GM21360 (cell line): ENCODE measurements around the gene ZNF335.
A peak's percentile ranks its signal among the peaks of the same experiment; 100 is the strongest.
"Not testable (repeated sequence)": the region's sequence is repeated elsewhere in the genome, so short reads cannot be mapped to it uniquely, and the experiment has no call there.

ENCODE experiments used
- ATAC-seq: cut with Tn5 transposase; IDR thresholded peaks from one replicate; pipeline ENCODE4 v1.9.1; 2021; ENCODE audit warnings: mild to moderate bottlenecking, moderate library complexity; ENCODE audit not compliant: unreplicated experiment

ZNF335 gene

DNA sequence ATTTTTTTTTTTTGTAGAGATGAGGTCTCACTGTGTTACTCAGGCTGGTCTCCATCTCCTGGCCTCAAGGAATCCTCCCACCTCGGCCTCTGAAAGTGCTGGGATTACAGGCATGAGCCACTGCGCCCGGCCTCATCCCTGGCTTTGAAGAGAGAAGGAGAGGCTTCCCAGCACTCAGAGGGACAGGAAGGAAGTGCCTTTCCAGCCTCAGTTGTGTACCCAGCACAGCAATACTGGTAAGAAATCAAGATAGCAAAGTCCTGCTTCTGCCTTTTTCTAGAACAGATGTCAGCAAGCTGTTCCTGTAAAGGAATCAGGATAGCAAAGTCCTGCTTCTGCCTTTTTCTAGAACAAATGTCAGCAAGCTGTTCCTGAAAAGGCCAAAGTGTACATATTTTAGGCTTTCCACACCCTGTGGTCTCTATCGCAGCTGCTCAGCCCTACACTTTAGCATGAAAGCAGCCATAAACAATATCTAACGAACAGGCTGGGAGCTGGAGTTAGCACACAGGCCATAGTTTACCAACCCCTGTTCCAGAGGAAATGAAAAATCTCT lies 53.7 kb downstream of the ZNF335 start:
- ATAC-seq, result no peak

DNA sequence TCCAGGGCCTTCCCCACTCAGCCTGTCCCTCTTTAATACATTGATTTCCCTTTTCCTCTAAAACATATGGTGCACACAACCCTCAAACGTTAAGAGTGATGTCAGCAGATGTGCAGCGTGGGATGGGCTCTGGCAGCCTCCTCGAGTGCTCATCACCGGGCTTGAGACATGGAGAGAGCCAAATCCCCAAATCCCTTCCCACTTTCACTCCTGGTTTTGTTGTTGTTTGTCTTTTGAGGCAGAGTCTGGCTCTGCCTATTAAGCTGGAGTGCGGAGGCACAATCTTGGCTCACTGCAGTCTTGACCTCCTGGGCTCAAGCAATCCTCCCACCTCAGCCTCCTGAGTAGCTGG lies 54.2 kb downstream of the ZNF335 start:
- ATAC-seq, result no peak

DNA sequence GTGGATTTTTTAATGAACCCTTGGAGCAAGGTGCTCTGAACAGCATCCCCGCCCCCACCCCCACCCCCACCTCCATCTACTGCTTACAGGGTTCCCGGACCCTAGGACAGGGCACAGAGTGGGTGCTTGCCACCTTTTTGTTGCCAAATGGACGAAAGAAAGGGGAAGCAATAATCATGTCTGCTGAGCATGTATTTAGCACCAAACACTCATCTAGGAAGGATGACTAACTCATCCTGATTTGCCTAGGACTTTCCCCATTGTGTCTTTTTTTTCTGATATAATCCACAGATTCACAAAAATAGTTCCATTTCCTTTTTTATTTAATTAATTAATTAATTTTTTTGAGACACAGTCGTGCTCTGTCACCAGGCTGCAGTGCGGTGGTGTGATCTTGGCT lies 58.9 kb downstream of the ZNF335 start:
- ATAC-seq, result no peak

DNA sequence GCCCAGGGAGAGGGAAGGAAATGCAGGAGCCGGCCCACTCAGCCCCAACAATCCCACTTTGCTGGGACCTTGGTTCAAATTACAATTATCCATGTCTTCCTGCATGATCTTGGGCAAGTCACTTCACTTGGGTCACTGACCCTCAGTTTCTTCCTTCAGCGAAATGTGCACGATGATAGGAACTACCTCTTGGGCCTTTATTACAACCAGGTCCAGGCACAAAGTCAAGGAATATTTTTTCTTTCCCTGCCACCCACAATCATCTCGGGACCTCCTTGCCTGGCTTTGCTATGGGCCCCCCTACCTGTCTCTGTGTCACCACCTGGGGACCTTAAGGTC lies 59.7 kb downstream of the ZNF335 start:
- ATAC-seq, result no peak

DNA sequence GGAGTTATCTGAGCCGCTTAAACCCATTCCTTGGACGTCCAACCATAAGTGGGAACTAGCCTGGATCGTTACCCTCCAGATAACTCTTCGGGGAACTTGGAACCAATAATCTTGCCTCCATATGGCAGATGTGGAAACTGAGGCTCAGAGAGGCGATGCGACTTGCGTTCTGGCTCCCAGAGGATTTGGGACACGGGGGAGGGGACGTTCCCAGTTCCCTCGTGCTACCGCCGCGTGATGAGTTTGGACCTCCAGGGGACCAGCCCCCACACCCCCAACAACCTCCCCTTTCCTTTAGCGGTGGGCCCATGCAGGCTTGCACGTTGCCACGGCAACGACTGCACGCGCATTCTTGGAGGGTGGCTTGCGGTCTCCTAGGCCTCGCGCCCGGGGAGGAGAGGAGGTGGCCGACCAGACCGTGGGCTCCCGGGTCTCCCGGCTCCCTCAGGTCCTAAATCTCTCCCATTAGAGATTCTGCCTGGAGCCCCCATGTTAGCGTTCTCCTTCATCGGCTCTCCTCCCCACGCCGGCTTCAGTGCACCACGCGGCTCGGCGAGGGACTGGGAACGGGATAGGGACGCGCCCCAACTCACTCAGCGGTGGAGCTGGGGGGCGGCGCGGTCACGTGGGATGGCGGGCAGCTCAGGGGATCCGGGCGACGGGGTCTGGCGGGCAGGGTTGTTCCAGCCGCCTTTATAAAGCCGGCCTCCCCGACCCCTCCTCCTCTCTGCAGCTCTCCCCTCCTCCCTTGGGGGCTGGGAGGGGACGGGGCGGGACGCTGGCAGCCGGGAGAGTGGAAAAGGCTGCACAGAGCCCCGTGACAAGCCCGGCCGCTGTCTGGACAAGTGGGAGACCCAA lies 60.3 kb downstream of the ZNF335 start, which contains the start of gene PLTP:
Gene PLTP (minus strand): TSS at position 670 of the 858 bp plus-strand sequence. CDS start 703 bp downstream, outside the sequence.
- ATAC-seq, result no peak

DNA sequence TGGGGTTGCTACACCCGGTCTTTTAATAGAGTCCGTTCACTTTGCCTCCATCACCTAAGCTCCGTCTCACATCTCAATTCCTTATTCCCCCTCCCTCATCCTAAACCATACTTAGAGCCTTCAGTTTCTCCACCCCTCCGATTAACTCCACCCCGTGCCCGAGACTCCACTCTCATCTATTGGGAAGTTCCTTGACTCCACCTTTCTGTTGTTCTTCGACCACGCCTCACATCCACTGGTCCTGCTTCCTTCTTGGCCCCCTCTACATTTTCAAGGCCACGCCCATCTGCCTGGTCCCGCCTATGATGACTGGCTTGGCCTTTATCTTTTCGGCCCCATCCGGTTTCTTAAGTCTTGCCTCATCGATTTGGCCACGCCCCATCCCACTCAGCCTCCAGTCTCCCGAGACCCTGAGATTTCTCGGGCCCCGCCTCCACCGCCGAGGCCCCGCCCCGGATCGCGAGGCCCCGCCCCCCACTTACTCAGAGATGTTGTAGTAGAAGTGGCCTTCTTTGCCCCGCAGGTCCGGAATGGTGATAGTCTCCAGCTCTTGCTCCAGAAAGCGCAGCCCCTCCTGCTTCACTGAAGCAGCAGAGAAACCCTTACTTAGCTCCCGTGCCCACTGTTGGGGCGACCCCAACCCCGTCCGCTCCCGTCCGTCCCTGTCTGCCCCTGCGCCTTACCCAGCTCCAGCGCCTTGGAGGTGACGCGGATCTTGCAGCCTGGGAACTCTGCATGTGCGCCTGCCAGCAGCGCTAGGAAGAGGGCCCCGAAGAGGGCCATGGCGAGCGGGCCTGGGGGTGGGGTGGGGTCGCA lies 61.1 kb downstream of the ZNF335 start:
- peak; percentile 85 for ATAC-seq

DNA sequence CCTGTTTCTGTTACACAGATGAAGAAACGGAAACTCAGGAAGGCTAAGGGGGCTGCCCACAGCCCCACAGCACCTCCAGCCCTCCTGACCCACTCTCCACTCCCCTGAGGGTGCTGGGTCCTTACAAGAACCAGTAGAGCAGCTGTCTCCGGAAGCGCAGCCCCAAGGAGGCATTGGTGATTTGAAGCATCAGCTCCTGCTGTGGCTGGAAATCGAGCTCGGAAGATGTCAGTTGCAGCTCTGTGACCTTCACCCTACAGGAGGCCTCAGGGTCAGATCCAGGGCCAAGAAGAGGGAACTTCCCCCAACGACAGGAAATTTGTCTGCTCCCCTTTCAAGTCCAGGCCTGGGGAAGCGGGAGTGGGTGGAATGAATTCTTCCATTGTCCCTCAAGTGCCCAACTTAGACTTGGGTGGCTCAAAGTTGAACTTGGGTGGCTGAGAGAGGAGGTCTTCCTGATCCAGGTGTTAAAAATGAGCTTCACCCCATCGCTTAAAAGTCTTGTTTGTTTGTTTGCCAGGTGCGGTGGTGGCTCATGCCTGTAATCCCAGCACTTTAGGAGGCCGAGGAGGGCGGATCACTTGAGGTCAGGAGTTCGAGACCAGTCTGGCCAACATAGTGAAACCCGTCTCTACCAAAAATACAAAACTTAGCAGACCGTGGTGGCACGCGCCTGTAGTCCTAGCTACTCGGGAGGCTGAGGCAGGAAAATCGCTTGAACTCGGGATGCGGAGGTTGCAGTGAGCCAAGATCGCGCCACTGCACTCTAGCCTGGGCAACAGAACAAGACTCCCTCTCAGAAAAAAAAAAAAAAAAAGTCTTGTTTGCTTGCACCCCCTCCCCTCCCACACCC lies 62.0 kb downstream of the ZNF335 start:
- ATAC-seq, result no peak

DNA sequence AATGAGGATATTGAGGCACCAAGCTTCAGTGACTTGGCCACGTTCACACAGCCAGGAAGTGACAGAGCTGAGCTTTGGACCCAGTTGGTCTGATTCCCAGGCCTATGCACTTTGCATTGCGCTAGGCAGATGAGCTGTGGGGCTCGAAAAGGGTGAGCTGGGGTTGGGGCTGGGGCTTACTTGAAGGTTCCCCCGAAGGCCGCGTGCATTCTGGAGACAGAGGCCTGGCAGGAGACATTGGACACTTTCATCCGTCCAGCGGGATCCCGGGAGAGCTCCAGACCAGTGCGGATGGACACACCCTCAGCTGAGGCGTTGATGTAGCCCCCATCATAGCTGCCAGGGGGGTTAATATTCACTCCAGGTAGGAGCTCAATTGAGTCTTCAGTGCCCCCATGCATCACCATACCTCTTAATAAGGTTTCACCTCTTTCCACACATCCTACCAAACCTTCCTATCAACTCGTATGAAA lies 62.6 kb downstream of the ZNF335 start:
- no peak for ATAC-seq

DNA sequence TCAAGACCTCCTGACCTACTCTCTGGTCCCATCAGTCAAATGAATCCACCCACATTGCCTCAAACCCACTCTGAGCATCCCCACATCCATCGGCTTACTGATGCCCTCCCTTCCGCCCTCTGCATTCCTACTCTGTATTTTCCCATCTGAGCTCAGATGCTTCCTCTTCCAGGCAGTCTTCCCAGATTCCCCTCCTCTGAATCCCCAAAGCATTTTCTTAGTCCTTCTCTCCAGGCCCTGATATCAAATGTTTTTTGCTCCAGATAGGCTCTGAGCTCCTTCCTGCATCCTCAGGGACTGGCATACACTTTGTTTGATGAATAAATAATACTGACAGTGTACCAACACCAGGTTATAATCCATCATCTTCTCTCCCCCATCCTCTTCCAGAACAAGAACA lies 63.9 kb downstream of the ZNF335 start:
- ATAC-seq, result no peak

DNA sequence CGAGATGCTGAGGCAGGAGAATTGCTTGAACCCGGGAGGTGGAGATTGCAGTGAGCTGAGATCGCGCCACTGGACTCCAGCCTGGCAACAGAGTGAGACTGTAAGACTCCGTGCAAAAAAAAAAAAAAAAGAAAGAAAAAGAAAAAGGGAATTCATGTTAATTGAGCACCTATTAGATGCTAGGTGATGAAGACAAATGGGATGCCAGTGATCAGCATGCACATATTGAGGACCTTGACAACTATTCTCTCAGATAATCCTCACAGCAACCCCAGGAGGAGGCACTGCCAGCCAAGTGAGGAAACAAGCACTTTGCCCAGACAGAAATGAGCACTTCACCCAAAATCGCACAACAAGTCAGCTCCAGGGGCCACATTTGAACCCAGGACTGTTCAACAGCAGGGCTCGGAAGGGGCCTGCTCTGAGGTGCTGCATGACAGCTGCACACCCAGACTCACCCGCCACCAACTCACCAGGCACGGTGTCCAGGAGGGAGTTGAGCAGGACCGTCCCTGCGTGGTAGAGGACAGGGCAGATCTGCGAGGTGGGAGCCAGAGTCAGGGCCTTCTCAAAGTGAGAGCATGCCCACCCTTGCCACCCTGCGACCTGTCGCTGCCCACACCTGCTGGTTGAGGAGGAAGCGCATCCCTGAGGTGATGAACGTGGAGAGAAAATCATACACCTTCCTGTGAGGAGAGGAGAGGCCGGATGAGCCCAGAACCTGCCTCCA lies 64.6 kb downstream of the ZNF335 start:
- no peak for ATAC-seq

DNA sequence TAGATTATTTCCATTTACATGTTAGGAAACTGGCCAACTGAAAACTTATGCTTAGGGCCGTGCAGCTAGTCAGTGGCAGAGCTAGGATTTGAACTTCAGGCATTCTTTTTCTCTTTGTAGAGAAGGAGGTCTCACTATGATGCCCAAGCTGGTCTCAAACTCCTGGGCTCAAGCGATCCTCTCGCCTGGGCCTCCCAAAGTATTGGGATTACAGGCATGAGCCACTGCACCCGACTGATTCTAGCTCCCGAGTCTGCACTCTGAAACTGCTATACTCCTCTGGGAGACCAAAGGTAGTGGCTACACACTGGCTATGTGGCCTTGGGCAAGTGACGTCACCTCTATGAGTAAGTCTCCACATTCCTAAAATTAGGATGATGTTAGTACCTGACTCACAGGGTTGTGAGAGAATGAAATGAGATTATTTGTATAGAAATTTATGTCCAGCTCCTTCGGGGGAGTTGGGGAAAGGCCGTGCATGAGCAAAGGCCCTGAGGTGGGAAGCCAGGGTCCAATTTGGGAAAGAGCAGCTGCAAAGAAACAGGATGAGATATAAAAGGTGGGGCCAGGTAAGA lies 66.4 kb downstream of the ZNF335 start:
- ATAC-seq, result no peak

DNA sequence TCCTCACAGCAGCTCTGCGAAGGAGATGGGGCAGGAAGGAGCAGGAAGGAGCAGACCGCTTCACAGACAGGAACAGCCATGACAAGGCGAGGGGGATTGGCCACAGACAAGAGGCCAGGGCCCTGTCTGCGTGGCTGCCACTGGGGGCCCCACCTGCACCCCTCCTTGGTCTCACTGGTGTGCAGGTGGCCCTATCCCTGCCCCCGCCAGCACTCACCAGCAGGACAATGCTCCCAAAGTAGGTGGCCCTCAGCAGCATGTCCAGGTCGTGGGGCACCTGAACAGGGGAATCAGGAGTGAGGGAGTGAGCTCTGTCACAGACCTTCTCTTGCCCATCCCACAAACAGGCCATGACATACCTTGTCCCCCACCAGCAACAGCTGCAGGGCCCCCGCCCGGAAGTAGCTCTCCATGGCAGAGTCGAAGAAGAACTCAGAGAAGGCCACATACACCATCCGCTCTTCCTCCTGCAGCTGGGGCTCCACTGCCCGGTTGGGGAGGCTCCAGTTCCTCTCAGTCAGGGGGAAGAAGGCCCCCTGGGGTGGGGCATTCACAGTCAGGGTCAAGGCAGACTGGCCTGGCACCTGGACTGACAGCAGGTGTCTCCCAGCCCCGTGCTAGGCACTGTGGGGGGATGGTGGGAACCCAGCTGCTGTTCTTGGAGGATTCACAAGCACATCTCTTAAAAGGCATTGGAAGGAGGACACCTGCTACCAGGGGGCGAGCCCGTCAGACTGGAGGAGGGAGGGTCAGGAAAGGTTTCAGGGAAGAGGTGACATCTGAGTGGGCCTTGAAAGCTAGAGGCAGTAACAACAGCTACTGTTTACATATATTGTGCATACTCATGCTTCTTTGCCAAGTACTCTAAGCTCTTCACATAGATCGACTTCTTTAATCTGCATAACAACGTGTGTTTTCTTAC lies 67.2 kb downstream of the ZNF335 start:
- no peak for ATAC-seq

DNA sequence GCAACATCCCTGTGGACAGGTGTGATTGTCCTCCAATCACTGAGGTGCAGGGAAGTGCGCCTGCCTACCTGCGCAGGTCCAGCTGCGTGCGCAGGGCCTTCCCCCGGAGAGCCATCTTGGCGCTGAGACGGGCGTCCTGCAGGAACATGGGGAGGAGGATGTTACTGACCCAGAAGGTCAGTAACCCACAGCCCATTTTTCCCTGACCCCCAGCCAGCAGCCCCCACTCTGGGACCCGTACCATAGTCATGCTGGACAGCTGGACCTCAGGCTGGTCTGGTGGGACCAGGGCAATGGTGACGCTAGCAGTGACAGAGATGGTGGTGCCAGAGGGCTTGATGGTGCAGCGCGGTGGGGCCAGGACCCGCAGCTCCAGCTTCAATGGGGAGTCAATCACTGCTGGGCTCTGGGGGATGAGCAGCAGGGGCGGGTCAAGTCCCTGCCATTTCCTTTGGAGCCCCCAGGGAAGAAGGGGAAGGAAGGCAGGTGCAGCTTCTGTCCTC lies 69.8 kb downstream of the ZNF335 start:
- ATAC-seq, result no peak

DNA sequence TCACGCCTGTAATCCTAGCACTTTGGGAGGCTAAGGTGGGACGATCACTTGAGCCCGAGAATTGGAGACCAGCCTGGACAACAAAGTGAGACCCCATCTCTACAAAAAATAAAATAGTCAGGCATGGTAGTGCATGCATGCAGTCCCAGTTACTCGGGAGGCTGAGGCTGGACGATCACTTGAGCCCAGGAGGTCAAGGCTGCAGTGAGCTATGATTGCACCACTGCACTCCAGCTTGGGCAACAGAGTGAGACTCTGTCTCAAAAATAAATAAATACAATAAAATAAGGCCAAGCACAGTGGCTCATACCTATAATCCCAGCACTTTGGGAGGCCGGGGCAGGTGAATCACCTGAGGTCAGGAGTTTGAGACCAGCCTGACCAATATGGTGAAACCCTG lies 70.7 kb downstream of the ZNF335 start:
- ATAC-seq, result not testable (repeated sequence)

DNA sequence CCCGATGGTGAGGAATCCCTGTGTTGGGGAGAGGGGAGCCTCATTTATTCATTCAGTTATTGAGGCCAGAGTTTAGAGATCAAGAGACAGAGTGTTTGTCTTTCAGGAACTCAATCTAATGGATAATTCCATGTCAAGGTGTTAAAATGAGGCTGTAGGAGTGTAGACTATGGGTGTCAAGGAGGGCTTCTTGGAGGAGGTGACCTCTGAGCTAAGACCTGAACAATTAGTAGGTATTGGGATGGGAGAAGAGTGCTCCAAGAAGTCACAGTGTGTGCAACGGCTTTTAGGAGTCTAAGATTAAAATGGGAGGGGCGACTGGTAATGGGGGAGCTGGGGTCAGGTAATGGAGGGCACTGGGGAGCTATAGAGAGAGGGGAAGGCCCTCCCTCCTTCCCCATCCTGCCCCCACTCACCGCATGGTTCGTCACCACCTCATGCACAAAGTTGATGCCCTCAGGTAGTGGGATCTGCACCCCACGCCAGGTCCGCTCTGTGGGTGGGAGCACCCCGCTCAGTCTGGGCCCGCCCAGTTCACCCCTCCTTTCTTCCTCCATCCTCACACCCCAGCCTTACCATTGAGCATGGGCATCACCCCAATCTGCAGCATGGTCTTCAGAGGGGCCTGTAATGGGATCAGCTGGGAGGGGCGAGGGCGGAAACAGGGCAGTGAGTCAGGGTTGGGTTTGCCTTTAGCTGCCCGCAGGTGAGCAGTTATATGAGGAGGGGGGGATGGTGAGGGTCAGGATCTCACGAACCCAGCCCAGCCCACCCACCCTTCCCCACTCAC lies 72.8 kb downstream of the ZNF335 start:
- ATAC-seq, result no peak
